Stimulated activated effector memory CD8-positive, alpha-beta T cell treated with anti-CD3 and anti-CD28 coated beads, Interleukin-12 subunit alpha, Interleukin-12 subunit beta, amount 100 ng/mL, for 72 hours (primary cell): ENCODE measurements around the gene FAM234B.

Experiments
- ATAC-seq: fragments of 150-1000 bp; cut with Tn5 transposase; 2 replicates; pipeline ENCODE4 v1.10.0; 2021
- DNase-seq, 2 donors: peaks; one replicate each; pipeline ENCODE4 v3.0.0; 2021 to 2022; ENCODE audit warnings: low spot score in 2 of 2
- H3K27ac Mint-ChIP-seq: one replicate; pipeline ENCODE4 v1.8.0; 2022; ENCODE audit warnings: mild to moderate bottlenecking, mixed read lengths
- H3K36me3 Mint-ChIP-seq: one replicate; pipeline ENCODE4 v1.8.0; 2022; ENCODE audit warnings: mild to moderate bottlenecking, mixed read lengths
- H3K4me1 Mint-ChIP-seq: one replicate; pipeline ENCODE4 v1.8.0; 2022; ENCODE audit warnings: mixed read lengths
- H3K4me3 Mint-ChIP-seq: one replicate; pipeline ENCODE4 v1.8.0; 2022; ENCODE audit warnings: mild to moderate bottlenecking, mixed read lengths
- H3K9me3 Mint-ChIP-seq: one replicate; pipeline ENCODE4 v1.8.0; 2022; ENCODE audit warnings: mixed read lengths

FAM234B gene

GRCh38 chr12:13004986-13005385, 39.2 kb upstream of the FAM234B start:
- no peak for ATAC-seq
- no peak for DNase-seq
- peaks cover 5% of the 10 kb centered on the region for H3K36me3 Mint-ChIP-seq
- peaks cover 18% of the 10 kb centered on the region for H3K4me1 Mint-ChIP-seq
- H3K9me3 Mint-ChIP-seq, result no peaks in the 10 kb centered on the region
- no peak overlapping the region for H3K4me3 Mint-ChIP-seq
- no peak overlapping the region for H3K27ac Mint-ChIP-seq

GRCh38 chr12:13005649-13006048, 38.5 kb upstream of the FAM234B start:
- no peak for DNase-seq

GRCh38 chr12:13007496-13008233, 36.5 kb upstream of the FAM234B start:
- ATAC-seq (no peak), DNase-seq (no peak)
- H3K36me3 Mint-ChIP-seq, result no peaks in the 10 kb centered on the region
- H3K4me3 Mint-ChIP-seq, result no peak overlapping the region
- H3K27ac Mint-ChIP-seq, result no peak overlapping the region
- H3K9me3 Mint-ChIP-seq, result no peaks in the 10 kb centered on the region
- no peaks in the 10 kb centered on the region for H3K4me1 Mint-ChIP-seq

More at GRCh38 chr12:13005649-13006048, 38.5 kb upstream of the FAM234B start:
- peaks cover 14% of the 10 kb centered on the region for H3K4me1 Mint-ChIP-seq
- H3K36me3 Mint-ChIP-seq, result peaks cover 5% of the 10 kb centered on the region
- no peak overlapping the region for H3K4me3 Mint-ChIP-seq
- no peaks in the 10 kb centered on the region for H3K9me3 Mint-ChIP-seq
- no peak overlapping the region for H3K27ac Mint-ChIP-seq
- no peak for ATAC-seq

- H3K36me3 Mint-ChIP-seq, result no peaks in the 10 kb centered on the region
- H3K9me3 Mint-ChIP-seq, result no peaks in the 10 kb centered on the region
- no peak for DNase-seq
- H3K4me3 Mint-ChIP-seq, result no peak overlapping the region
- no peak for ATAC-seq
- no peaks in the 10 kb centered on the region for H3K4me1 Mint-ChIP-seq
- no peak overlapping the region for H3K27ac Mint-ChIP-seq
Observed at GRCh38 chr12:13008741-13009380, 35.3 kb upstream of the FAM234B start.

GRCh38 chr12:13011098-13011497, 33.1 kb upstream of the FAM234B start:
- no peaks in the 10 kb centered on the region for H3K9me3 Mint-ChIP-seq
- ATAC-seq (no peak), DNase-seq (no peak)
- no peaks in the 10 kb centered on the region for H3K4me1 Mint-ChIP-seq
- H3K36me3 Mint-ChIP-seq, result no peaks in the 10 kb centered on the region
- no peak overlapping the region for H3K4me3 Mint-ChIP-seq
- no peak overlapping the region for H3K27ac Mint-ChIP-seq

- no peak for ATAC-seq
- H3K4me3 Mint-ChIP-seq, result no peak overlapping the region
- no peaks in the 10 kb centered on the region for H3K4me1 Mint-ChIP-seq
- DNase-seq, result no peak
- no peaks in the 10 kb centered on the region for H3K9me3 Mint-ChIP-seq
- H3K36me3 Mint-ChIP-seq, result no peaks in the 10 kb centered on the region
- no peak overlapping the region for H3K27ac Mint-ChIP-seq
Observed at GRCh38 chr12:13022851-13023271, 21.3 kb upstream of the FAM234B start.

- no peaks in the 10 kb centered on the region for H3K36me3 Mint-ChIP-seq
- no peak overlapping the region for H3K27ac Mint-ChIP-seq
- no peak for ATAC-seq
- no peak overlapping the region for H3K4me3 Mint-ChIP-seq
- H3K9me3 Mint-ChIP-seq, result no peaks in the 10 kb centered on the region
- no peak for DNase-seq
- H3K4me1 Mint-ChIP-seq, result no peaks in the 10 kb centered on the region
Observed at GRCh38 chr12:13023811-13024530, 20.2 kb upstream of the FAM234B start.

GRCh38 chr12:13024531-13024916, 19.7 kb upstream of the FAM234B start:
- no peaks in the 10 kb centered on the region for H3K9me3 Mint-ChIP-seq
- H3K36me3 Mint-ChIP-seq, result no peaks in the 10 kb centered on the region

GRCh38 chr12:13026286-13026685, 17.9 kb upstream of the FAM234B start:
- DNase-seq (no peak), ATAC-seq (no peak)
- H3K27ac Mint-ChIP-seq, result no peak overlapping the region
- no peaks in the 10 kb centered on the region for H3K9me3 Mint-ChIP-seq
- H3K4me1 Mint-ChIP-seq, result no peaks in the 10 kb centered on the region
- H3K4me3 Mint-ChIP-seq, result no peak overlapping the region
- no peaks in the 10 kb centered on the region for H3K36me3 Mint-ChIP-seq

More at GRCh38 chr12:13024531-13024916, 19.7 kb upstream of the FAM234B start:
- Mint-ChIP-seq H3K4me1 (no peaks in the 10 kb centered on the region), H3K4me3 (no peak overlapping the region), H3K27ac (no peak overlapping the region)
- DNase-seq (no peak), ATAC-seq (no peak)

- Mint-ChIP-seq H3K27ac (no peak overlapping the region), H3K4me3 (no peak overlapping the region), H3K4me1 (no peaks in the 10 kb centered on the region), H3K36me3 (no peaks in the 10 kb centered on the region), H3K9me3 (no peaks in the 10 kb centered on the region)
- ATAC-seq (no peak), DNase-seq (no peak)
Observed at GRCh38 chr12:13027032-13027431, 17.1 kb upstream of the FAM234B start.

GRCh38 chr12:13027508-13027907, 16.7 kb upstream of the FAM234B start:
- ATAC-seq, result no peak
- H3K4me1 Mint-ChIP-seq, result no peaks in the 10 kb centered on the region
- no peaks in the 10 kb centered on the region for H3K9me3 Mint-ChIP-seq
- H3K36me3 Mint-ChIP-seq, result no peaks in the 10 kb centered on the region
- H3K27ac Mint-ChIP-seq, result no peak overlapping the region
- no peak overlapping the region for H3K4me3 Mint-ChIP-seq
- DNase-seq, result no peak

- Mint-ChIP-seq H3K27ac (no peak overlapping the region), H3K4me1 (no peaks in the 10 kb centered on the region), H3K9me3 (no peaks in the 10 kb centered on the region), H3K4me3 (no peak overlapping the region), H3K36me3 (no peaks in the 10 kb centered on the region)
- ATAC-seq (no peak), DNase-seq (no peak)
Observed at GRCh38 chr12:13028825-13029570, 15.2 kb upstream of the FAM234B start.

GRCh38 chr12:13030541-13031291, 13.5 kb upstream of the FAM234B start:
- Mint-ChIP-seq H3K4me1 (no peaks in the 10 kb centered on the region), H3K27ac (no peak overlapping the region), H3K4me3 (no peak overlapping the region), H3K36me3 (no peaks in the 10 kb centered on the region), H3K9me3 (no peaks in the 10 kb centered on the region)
- ATAC-seq, result no peak
- no peak for DNase-seq

GRCh38 chr12:13032164-13032563, 12.0 kb upstream of the FAM234B start:
- Mint-ChIP-seq H3K4me3 (no peak overlapping the region), H3K36me3 (no peaks in the 10 kb centered on the region), H3K9me3 (no peaks in the 10 kb centered on the region), H3K4me1 (no peaks in the 10 kb centered on the region), H3K27ac (no peak overlapping the region)
- ATAC-seq (peak; percentile 42), DNase-seq (no peak)

GRCh38 chr12:13033476-13033875, 10.7 kb upstream of the FAM234B start:
- no peak for ATAC-seq
- Mint-ChIP-seq H3K36me3 (no peaks in the 10 kb centered on the region), H3K9me3 (no peaks in the 10 kb centered on the region), H3K27ac (no peak overlapping the region), H3K4me1 (no peaks in the 10 kb centered on the region), H3K4me3 (no peak overlapping the region)
- no peak for DNase-seq
